Epithelial cell of esophagus (primary cell): ENCODE results near the gene ARHGEF19.

Source experiments
- DNase-seq: peaks from one replicate; pipeline ENCODE4 v3.0.0; 2010; ENCODE audit warnings: low read depth
- H3K4me3 ChIP-seq: 2 replicates; pipeline ENCODE4 v1.5.1; 2011; ENCODE audit warnings: mild to moderate bottlenecking, low read length, control low read depth
- TF ChIP-seq, protein P1 (sequence below): IDR thresholded peaks from 2 replicates; pipeline ENCODE4 v1.5.1; 2011; ENCODE audit warnings: low read depth, mild to moderate bottlenecking, low read length, control low read depth, inconsistent platforms; ENCODE audit not compliant: insufficient read depth; ENCODE audit errors: missing control alignments

The ARHGEF19 gene

DNA sequence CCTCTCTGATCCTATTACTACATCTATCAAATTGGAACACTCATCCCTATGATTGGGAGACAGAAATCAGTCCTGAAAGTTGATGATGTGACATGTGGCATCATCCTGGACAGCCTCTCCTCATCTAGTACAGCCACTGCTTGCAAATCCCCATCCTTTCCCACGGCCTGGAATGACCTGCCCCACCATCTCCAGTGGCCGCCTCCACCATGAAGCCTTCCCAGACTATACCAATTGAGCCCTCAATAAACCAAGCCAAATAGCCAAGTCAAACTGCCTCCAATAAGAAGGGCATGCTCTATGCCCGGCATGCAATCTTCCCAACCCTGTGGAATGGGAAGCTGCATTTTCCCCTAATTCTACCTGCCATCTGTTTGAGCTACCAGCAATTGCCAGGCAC lies 561 bp upstream of the ARHGEF19 start:
- DNase-seq: no peak
- H3K4me3 ChIP-seq: no peak overlapping the region
- TF ChIP-seq, protein P1, sequence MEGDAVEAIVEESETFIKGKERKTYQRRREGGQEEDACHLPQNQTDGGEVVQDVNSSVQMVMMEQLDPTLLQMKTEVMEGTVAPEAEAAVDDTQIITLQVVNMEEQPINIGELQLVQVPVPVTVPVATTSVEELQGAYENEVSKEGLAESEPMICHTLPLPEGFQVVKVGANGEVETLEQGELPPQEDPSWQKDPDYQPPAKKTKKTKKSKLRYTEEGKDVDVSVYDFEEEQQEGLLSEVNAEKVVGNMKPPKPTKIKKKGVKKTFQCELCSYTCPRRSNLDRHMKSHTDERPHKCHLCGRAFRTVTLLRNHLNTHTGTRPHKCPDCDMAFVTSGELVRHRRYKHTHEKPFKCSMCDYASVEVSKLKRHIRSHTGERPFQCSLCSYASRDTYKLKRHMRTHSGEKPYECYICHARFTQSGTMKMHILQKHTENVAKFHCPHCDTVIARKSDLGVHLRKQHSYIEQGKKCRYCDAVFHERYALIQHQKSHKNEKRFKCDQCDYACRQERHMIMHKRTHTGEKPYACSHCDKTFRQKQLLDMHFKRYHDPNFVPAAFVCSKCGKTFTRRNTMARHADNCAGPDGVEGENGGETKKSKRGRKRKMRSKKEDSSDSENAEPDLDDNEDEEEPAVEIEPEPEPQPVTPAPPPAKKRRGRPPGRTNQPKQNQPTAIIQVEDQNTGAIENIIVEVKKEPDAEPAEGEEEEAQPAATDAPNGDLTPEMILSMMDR: no peak

DNA sequence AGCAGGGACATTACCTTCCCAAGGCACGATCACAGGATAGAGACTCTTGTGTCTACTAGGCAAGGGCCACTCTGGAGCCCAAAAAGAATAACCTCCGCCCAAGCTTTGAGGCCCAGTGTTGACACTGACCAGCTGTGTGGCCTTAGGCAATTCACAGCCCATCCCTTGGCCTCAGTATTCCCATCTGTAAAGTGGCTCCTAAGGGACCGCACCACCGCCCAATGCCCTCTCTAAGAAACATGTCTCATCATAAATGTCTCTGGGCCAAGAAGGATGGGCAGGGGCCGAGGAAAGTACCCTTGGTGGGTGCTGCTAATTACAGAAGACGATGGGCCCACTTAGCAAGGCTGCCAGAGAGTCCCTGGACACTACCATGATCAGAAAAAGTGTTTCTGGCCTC lies 628 bp downstream of the ARHGEF19 start:
- DNase-seq: no peak
- TF ChIP-seq, protein P1: no peak
- H3K4me3 ChIP-seq: peak overlapping the region; percentile 61

DNA sequence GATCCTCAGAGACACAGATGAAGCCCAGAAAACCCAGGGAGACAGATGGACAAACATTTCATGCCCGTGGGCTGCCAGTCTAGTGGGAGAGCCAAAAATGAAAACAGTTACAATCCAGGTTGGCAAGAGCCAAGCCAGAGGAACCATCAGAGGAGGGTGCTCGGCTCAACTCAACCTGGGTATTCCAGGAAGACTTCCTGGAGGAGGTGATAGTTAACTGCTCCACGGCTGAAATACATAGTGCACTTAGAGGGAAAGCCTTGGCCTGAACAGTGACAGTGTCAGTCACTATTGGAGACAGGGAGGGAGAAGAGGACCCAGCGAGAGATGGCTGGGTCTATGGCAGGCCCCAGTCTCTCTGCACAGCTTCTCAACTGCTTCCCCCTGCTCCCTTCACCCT lies 1.9 kb downstream of the ARHGEF19 start:
- TF ChIP-seq, protein P1: no peak
- peak overlapping the region; percentile 61 for H3K4me3 ChIP-seq
- no peak for DNase-seq

DNA sequence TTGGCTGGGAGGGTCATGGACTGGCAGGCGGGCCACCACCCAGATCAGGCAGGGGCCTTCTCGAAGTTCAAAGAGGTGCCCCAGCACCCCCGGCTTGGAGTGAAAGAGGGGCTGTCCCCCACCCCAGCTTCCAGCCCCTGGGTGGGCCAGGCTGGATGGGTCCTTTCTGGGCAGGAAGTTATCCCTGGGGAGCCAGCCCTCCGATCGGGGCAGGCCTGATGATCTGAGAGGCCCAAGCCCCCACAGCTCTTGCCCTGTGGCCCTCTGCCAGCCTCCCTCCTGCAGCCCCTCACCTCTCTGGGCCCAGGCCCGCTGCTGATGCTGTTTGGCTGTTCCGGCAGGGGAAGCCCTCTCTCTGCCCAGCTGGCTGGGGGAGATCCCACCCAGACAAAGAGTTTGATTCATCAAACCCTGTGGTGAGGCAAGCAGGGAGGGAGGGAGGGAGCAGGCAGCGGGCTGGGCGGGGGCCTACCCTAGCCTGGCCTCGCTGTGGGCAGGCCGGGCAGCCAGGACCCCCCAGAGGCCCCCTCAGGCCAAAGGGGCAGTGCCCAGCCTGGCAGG lies 2.5 kb downstream of the ARHGEF19 start:
- TF ChIP-seq, protein P1: no peak
- peak overlapping the region; percentile 61 for H3K4me3 ChIP-seq
- no peak for DNase-seq

DNA sequence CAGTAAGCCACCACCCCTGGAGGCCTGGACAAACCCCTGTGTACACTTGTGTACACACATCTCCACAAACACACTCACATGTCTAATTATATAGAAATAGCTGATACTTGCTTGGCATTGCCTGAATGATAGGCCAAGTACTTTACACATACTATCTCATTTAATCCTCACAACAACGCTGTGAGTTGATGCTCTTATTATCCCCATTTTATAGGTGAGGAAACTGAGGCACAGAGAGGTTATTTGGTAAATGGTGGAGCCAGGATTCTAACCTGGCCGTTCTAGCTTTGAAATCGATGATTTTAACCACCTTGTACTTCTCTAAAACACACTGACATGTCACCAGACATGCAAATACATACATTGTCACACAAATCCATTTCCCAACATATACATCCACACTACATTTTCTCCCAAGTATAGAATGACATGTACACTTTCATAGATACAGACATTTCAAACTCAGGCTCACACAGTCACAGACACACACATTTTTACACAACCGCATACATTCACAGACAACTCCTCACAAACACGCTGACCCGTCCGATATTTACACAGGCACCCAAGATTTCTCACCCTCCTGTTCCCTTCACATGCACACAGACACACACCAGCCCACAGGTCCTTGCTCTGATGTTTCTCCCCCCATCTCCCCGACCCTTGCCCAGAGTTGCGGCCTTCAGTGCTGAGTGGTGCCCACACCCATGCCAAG lies 3.2 kb downstream of the ARHGEF19 start:
- DNase-seq: no peak
- peak overlapping the region; percentile 61 for H3K4me3 ChIP-seq

DNA sequence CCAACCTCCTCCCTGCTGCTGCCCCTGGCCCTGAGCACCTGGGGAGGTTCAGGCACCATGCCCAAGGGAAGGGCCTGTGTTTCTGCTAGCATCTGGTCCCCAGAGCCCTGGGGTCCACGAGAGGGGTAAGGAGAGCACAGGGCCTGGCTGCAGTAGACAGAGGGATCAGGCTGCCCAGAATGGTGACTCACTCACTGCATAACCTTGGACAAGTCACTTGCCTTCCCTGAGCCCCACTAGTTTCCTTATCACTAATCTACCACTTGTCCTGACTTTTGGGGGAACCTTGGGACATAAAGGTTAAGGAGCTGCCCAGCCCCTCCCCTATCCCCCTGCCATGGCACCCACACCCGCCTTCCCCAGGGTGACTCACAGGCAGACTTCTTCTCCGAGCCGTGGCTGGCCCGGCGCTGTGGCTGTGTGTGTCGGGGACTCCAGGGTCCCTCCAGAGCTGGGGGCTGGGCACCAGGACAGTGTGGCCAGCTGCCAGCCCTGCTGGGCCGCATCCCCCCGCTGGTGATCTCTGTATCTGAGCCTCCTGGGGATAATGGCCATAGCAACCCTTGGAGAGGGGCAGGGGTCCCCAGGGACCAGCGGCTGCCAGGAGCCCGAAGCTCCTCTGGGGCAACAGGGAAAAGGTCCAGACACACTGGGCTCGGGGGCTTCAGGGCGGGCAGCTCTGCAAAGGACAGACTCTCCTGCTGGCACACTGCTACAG lies 4.0 kb downstream of the ARHGEF19 start:
- no peak overlapping the region for H3K4me3 ChIP-seq
- DNase-seq: peak; percentile 42
- TF ChIP-seq, protein P1: no peak

More for the DNA sequence above, 3.2 kb downstream of the ARHGEF19 start:
- TF ChIP-seq, protein P1: no peak
